HEK293 (cell line): ENCODE measurements around the gene C1orf35.

Experiments
- CTCF ChIP-seq: fragments of 450-650 bp; formaldehyde crosslinking; IDR thresholded peaks from 2 replicates; pipeline ENCODE4 v1.5.1; 2016; ENCODE audit warnings: missing biosample characterization, missing genetic modification characterization
- ELK4 ChIP-seq: IDR thresholded peaks from 2 replicates; pipeline ENCODE4 v1.6.1; 2011; ENCODE audit warnings: mild to moderate bottlenecking, low read depth, low read length, borderline replicate concordance
- KLF7 ChIP-seq: fragments of 450-650 bp; formaldehyde crosslinking; IDR thresholded peaks from 2 replicates; pipeline ENCODE4 v1.5.1; 2016; ENCODE audit warnings: missing biosample characterization, missing genetic modification characterization, borderline replicate concordance
- SP2 ChIP-seq: fragments of 450-650 bp; formaldehyde crosslinking; IDR thresholded peaks from 2 replicates; pipeline ENCODE4 v1.5.1; 2016; ENCODE audit warnings: missing biosample characterization, missing genetic modification characterization
- ZNF146 ChIP-seq: fragments of 450-650 bp; formaldehyde crosslinking; IDR thresholded peaks from 2 replicates; pipeline ENCODE4 v1.5.1; 2016; ENCODE audit warnings: missing biosample characterization, missing genetic modification characterization
- ZNF23 ChIP-seq: fragments of 450-650 bp; formaldehyde crosslinking; IDR thresholded peaks from 2 replicates; pipeline ENCODE4 v1.5.1; 2016; ENCODE audit warnings: missing biosample characterization, missing genetic modification characterization, borderline replicate concordance
- ZNF561 ChIP-seq: fragments of 450-650 bp; IDR thresholded peaks from 2 replicates; pipeline ENCODE4 v1.5.1; 2018; ENCODE audit warnings: missing biosample characterization, missing genetic modification characterization, borderline replicate concordance

DNA sequence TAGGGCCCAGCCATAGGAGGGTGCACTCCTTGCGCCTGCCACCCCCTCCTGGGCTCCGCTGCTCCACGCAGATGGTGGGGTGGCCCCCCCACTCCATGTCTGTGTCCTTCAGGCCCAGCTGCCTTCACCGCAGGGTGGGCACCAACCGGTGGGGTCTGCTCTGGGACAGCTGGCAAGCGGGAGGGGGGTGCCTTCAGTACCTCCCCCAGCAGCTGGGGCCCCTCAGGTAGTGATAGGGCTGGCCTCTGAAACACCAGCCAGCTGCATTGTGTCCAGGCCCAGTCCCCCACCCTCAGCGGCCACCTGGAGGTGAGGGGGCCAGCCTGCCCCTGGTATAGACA lies 47.0 kb upstream of the C1orf35 start:
- no peak for TF ChIP-seq CTCF (tag by site-specific recombination)
- no peak for TF ChIP-seq ZNF561
- TF ChIP-seq ELK4, result no peak
- no peak for TF ChIP-seq ZNF23 (tag by site-specific recombination)
- no peak for TF ChIP-seq SP2
- no peak for TF ChIP-seq KLF7
- no peak for TF ChIP-seq ZNF146
